Erythroblast (primary cell): Measurements from ENCODE around the gene FITM1.

Experiments
- GATA1 ChIP-seq: IDR thresholded peaks from 2 replicates; pipeline ENCODE4 v1.6.1; 2011; ENCODE audit warnings: low read depth, mild to moderate bottlenecking, control low read depth, low read length, moderate library complexity
- POLR2A ChIP-seq: IDR thresholded peaks from 2 replicates; pipeline ENCODE4 v1.6.1; 2011; ENCODE audit warnings: mild to moderate bottlenecking, low read length

DNA sequence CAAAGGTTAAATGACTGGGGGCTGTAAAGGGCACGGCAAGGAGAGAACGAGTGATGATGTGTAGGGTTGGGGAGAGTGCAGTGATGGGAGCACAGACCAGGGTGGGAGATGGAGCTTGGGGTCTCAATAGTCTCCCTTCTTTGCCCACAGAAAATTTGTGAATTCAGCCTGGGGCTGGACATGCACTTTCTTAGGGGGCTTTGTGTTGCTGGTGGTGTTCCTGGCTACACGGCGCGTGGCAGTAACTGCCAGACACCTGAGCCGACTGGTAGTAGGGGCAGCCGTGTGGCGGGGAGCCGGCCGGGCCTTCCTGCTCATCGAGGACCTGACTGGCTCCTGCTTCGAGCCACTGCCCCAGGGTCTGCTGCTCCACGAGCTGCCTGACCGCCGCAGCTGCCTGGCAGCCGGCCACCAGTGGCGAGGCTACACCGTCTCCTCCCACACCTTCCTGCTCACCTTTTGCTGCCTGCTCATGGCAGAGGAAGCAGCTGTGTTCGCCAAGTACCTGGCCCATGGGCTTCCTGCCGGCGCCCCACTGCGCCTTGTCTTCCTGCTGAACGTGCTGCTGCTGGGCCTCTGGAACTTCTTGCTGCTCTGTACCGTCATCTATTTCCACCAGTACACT, 1.7 kb downstream of the FITM1 start:
- no peak for TF ChIP-seq POLR2A
- TF ChIP-seq GATA1: no peak
